HepG2 (cell line): ENCODE results near the gene PKP1. TPM values are rescaled to one million over a fixed set of nuclear protein-coding genes. Genes with fewer than 3 reads are reported as not detected.
A peak's percentile ranks its signal among the peaks of the same experiment; 100 is the strongest.

Experiments used
- FOXM1 ChIP-seq: sonication (generic); formaldehyde crosslinking; IDR thresholded peaks from 2 replicates; pipeline ENCODE4 v1.5.0; 2020; ENCODE audit warnings: missing genetic modification reagents
- GLI4 ChIP-seq: sonication (generic); formaldehyde crosslinking; IDR thresholded peaks from 2 replicates; pipeline ENCODE4 v1.5.1; 2020; ENCODE audit warnings: missing genetic modification reagents, mild to moderate bottlenecking, moderate library complexity, borderline replicate concordance
- HDAC1 ChIP-seq: sonication (generic); formaldehyde crosslinking; IDR thresholded peaks from 2 replicates; pipeline ENCODE4 v1.5.1; 2020; ENCODE audit warnings: mild to moderate bottlenecking, missing genetic modification reagents
- PRPF4 ChIP-seq: fragments of 200-400 bp; formaldehyde crosslinking; IDR thresholded peaks from 2 replicates; pipeline ENCODE4 v1.6.1; 2016; ENCODE audit warnings: low read length, low read depth; ENCODE audit not compliant: poor library complexity, severe bottlenecking
- SALL1 ChIP-seq: sonication (generic); formaldehyde crosslinking; IDR thresholded peaks from 2 replicates; pipeline ENCODE4 v1.8.0; 2022; ENCODE audit warnings: mild to moderate bottlenecking, missing genetic modification reagents
- STAG1 ChIP-seq: sonication (generic); formaldehyde crosslinking; IDR thresholded peaks from 2 replicates; pipeline ENCODE4 v1.4.0; 2020; ENCODE audit warnings: missing genetic modification reagents
- XRCC5 ChIP-seq: fragments of 200-400 bp; formaldehyde crosslinking; optimal IDR thresholded peaks from 2 replicates; pipeline ENCODE3; 2017; ENCODE audit warnings: mild to moderate bottlenecking, low read length
- ZMYM4 ChIP-seq: sonication (generic); formaldehyde crosslinking; IDR thresholded peaks from 2 replicates; pipeline ENCODE4 v1.8.1; 2023; ENCODE audit warnings: mild to moderate bottlenecking, missing genetic modification reagents
- ZNF260 ChIP-seq: sonication (generic); formaldehyde crosslinking; IDR thresholded peaks from 2 replicates; pipeline ENCODE4 v1.4.0; 2020; ENCODE audit warnings: missing genetic modification reagents, low read depth, mild to moderate bottlenecking, borderline replicate concordance
- ZNF629 ChIP-seq: sonication (generic); formaldehyde crosslinking; conservative IDR thresholded peaks from 2 replicates; pipeline ENCODE4 v1.5.0; 2020; ENCODE audit warnings: missing genetic modification reagents
- ZNF780A ChIP-seq: sonication (generic); formaldehyde crosslinking; IDR thresholded peaks from 2 replicates; pipeline ENCODE4 v1.8.0; 2022; ENCODE audit warnings: mild to moderate bottlenecking, missing genetic modification reagents, moderate library complexity
- polyA plus RNA-seq, 8 experiments: library from polyadenylated mRNA; depleted of rRNA in 3 of 8; stranded (reverse) in 7 of 8; unstranded in 1 of 8; fragments of >200 nt; fragmentation: Illumina TruSeq in 4 of 8; extraction: Trizol in 4 of 8; gene quantifications; 2 replicates each; pipeline versions ENCODE4 v1.2.1 to v1.2.3, GENCODE V29; 2011 to 2016; ENCODE audit warnings: low read depth in 4 of 8, missing spikeins in 1 of 8, mixed read lengths in 1 of 8; ENCODE audit not compliant: insufficient read depth in 1 of 8
- total RNA-seq, 5 experiments: library from RNA; depleted of rRNA; stranded (reverse); fragments of >200 nt; fragmentation: Illumina TruSeq; extraction: Trizol; gene quantifications; 2 replicates each; pipeline ENCODE4 v1.2.3, GENCODE V29; 2016; ENCODE audit warnings: low read depth in 1 of 5
- TF ChIP-seq, protein P1 (sequence below): sonication (generic); formaldehyde crosslinking; IDR thresholded peaks from 2 replicates; pipeline ENCODE4 v1.5.0; 2020; ENCODE audit warnings: missing genetic modification reagents, mild to moderate bottlenecking, borderline replicate concordance
- TF ChIP-seq, protein P2 (sequence below): sonication (generic); formaldehyde crosslinking; IDR thresholded peaks from 2 replicates; pipeline ENCODE4 v1.5.0; 2020; ENCODE audit warnings: missing genetic modification reagents
- TF ChIP-seq, protein P3 (sequence below): sonication (generic); formaldehyde crosslinking; IDR thresholded peaks from 2 replicates; pipeline ENCODE4 v1.8.1; 2022; ENCODE audit warnings: low read depth, mild to moderate bottlenecking, missing genetic modification reagents
- TF ChIP-seq, protein P4 (sequence below): sonication (generic); formaldehyde crosslinking; conservative IDR thresholded peaks from 2 replicates; pipeline ENCODE4 v1.4.0; 2020; ENCODE audit warnings: missing genetic modification reagents
- TF ChIP-seq, protein P5 (sequence below), 2 experiments: sonication (generic) in 1 of 2; formaldehyde crosslinking in 1 of 2; IDR thresholded peaks; 2 replicates each; pipeline versions ENCODE4 v1.4.0 to v1.6.1; 2018 to 2020; ENCODE audit warnings: missing genetic modification reagents in 2 of 2, borderline replicate concordance in 1 of 2, low read depth in 1 of 2, mild to moderate bottlenecking in 1 of 2, missing biosample characterization in 1 of 2

Gene PKP1
- total and polyA plus RNA-seq, 2 of the 13 experiments (the other 11 are each of a cell fraction or from before 2014, with no cell fraction given): not detected

DNA sequence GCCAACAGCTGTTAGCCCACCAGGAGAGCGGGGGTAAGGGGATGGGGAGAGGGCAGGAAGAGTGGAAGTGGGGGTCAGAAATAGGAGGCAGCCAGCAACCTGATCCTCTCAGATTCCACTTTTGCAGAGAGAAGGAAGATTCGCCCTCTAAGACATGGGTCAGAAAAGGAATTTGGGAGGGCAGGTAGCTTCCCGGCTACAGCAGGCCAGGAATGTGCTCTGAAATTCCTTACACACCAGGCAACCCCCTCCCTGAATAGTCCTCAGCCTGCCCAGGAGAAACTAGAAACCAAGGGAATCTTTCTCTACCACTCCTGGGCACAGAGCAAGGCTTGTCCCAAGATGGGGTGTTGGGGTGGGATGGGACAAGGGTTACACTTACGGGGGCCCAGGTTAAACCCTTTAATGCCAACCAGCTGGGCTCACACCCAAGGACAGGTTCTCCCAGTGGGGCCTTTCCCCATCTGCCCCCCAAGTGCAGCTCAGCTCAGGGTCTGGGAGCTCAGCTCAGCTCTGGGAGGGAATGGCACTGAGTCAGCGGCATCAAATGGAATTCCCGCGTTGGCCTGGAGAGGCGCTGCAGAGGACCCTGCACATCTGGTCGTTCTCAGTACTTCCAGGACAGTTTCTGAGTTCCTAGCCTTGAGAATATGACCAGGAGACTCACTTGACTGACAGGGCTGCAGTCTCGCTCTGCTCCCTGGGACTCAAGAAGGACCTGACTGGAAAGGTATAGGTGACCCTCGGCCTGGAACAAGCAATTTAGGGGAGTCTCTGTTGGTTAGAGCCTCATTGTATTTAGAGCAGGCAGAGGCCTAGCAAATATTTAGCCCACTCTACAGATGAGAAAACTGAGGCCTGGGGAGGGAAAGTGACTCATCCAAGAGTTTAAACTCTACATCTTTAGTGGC is 93.4 kb downstream of the PKP1 start (continued):
- peak; percentile 75 for TF ChIP-seq XRCC5
- TF ChIP-seq GLI4: no peak
- TF ChIP-seq SALL1: no peak
- no peak for TF ChIP-seq FOXM1 (CRISPR knock-in tag)
- TF ChIP-seq ZNF629 (CRISPR knock-in tag): peak; percentile 71
- peak; percentile 45 for TF ChIP-seq STAG1 (CRISPR knock-in tag)
- TF ChIP-seq, protein P1, sequence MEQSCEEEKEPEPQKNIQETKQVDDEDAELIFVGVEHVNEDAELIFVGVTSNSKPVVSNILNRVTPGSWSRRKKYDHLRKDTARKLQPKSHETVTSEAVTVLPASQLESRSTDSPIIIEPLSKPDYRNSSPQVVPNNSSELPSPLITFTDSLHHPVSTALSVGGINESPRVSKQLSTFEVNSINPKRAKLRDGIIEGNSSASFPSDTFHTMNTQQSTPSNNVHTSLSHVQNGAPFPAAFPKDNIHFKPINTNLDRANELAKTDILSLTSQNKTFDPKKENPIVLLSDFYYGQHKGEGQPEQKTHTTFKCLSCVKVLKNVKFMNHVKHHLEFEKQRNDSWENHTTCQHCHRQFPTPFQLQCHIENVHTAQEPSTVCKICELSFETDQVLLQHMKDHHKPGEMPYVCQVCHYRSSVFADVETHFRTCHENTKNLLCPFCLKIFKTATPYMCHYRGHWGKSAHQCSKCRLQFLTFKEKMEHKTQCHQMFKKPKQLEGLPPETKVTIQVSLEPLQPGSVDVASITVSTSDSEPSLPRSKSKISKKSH (CRISPR knock-in tag): no peak
- TF ChIP-seq PRPF4: no peak
- TF ChIP-seq, protein P2, sequence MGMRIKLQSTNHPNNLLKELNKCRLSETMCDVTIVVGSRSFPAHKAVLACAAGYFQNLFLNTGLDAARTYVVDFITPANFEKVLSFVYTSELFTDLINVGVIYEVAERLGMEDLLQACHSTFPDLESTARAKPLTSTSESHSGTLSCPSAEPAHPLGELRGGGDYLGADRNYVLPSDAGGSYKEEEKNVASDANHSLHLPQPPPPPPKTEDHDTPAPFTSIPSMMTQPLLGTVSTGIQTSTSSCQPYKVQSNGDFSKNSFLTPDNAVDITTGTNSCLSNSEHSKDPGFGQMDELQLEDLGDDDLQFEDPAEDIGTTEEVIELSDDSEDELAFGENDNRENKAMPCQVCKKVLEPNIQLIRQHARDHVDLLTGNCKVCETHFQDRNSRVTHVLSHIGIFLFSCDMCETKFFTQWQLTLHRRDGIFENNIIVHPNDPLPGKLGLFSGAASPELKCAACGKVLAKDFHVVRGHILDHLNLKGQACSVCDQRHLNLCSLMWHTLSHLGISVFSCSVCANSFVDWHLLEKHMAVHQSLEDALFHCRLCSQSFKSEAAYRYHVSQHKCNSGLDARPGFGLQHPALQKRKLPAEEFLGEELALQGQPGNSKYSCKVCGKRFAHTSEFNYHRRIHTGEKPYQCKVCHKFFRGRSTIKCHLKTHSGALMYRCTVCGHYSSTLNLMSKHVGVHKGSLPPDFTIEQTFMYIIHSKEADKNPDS (CRISPR knock-in tag): no peak
- TF ChIP-seq, protein P3, sequence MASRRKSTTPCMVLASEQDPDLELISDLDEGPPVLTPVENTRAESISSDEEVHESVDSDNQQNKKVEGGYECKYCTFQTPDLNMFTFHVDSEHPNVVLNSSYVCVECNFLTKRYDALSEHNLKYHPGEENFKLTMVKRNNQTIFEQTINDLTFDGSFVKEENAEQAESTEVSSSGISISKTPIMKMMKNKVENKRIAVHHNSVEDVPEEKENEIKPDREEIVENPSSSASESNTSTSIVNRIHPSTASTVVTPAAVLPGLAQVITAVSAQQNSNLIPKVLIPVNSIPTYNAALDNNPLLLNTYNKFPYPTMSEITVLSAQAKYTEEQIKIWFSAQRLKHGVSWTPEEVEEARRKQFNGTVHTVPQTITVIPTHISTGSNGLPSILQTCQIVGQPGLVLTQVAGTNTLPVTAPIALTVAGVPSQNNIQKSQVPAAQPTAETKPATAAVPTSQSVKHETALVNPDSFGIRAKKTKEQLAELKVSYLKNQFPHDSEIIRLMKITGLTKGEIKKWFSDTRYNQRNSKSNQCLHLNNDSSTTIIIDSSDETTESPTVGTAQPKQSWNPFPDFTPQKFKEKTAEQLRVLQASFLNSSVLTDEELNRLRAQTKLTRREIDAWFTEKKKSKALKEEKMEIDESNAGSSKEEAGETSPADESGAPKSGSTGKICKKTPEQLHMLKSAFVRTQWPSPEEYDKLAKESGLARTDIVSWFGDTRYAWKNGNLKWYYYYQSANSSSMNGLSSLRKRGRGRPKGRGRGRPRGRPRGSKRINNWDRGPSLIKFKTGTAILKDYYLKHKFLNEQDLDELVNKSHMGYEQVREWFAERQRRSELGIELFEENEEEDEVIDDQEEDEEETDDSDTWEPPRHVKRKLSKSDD (CRISPR knock-in tag): no peak
- TF ChIP-seq, protein P4, sequence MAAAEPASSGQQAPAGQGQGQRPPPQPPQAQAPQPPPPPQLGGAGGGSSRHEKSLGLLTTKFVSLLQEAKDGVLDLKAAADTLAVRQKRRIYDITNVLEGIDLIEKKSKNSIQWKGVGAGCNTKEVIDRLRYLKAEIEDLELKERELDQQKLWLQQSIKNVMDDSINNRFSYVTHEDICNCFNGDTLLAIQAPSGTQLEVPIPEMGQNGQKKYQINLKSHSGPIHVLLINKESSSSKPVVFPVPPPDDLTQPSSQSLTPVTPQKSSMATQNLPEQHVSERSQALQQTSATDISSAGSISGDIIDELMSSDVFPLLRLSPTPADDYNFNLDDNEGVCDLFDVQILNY (CRISPR knock-in tag): no peak
- TF ChIP-seq, protein P5, sequence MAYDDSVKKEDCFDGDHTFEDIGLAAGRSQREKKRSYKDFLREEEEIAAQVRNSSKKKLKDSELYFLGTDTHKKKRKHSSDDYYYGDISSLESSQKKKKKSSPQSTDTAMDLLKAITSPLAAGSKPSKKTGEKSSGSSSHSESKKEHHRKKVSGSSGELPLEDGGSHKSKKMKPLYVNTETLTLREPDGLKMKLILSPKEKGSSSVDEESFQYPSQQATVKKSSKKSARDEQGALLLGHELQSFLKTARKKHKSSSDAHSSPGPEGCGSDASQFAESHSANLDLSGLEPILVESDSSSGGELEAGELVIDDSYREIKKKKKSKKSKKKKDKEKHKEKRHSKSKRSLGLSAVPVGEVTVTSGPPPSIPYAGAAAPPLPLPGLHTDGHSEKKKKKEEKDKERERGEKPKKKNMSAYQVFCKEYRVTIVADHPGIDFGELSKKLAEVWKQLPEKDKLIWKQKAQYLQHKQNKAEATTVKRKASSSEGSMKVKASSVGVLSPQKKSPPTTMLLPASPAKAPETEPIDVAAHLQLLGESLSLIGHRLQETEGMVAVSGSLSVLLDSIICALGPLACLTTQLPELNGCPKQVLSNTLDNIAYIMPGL (CRISPR knock-in tag; IDR thresholded peaks at IDR 0.05; ENCODE audit: borderline replicate concordance in 1 of 2, low read depth in 1 of 2): 0 out of 4 replicates have a peak, but pooled peaks of 1 of the 2 experiments have one; percentile 10
- no peak for TF ChIP-seq ZNF780A
- no peak for TF ChIP-seq ZNF260 (CRISPR knock-in tag)
- TF ChIP-seq HDAC1: no peak
- no peak for TF ChIP-seq ZMYM4 (CRISPR knock-in tag)
